NCI-H1105 treated with DMSO at 0.1 percent for 48 hours (cell line): Measurements from ENCODE around the gene CPE.
"Not testable (repeated sequence)": the region's sequence is repeated elsewhere in the genome, so short reads cannot be mapped to it uniquely, and the experiment has no call there.

Source experiments
- DNase-seq: peaks from one replicate; lab custom pipeline; 2025; lab: John Stamatoyannopoulos, UW

CPE gene

GRCh38 chr4:165378745-165379677, at the start of gene CPE:
CPE (plus strand) TSS chr4:165379008; CDS start chr4:165379222, 214 bp downstream.
- DNase-seq: peak; percentile 71

GRCh38 chr4:165330071-165330470, 48.7 kb upstream of the CPE start:
- no peak for DNase-seq

GRCh38 chr4:165330666-165331065, 48.1 kb upstream of the CPE start:
- no peak for DNase-seq

GRCh38 chr4:165331359-165331758, 47.4 kb upstream of the CPE start:
- DNase-seq: no peak

- no peak for DNase-seq
Measured at GRCh38 chr4:165331823-165332222, 47.0 kb upstream of the CPE start.

- no peak for DNase-seq
Measured at GRCh38 chr4:165332502-165332901, 46.3 kb upstream of the CPE start.

- DNase-seq: no peak
Measured at GRCh38 chr4:165335163-165335703, 43.6 kb upstream of the CPE start.

- no peak for DNase-seq
Measured at GRCh38 chr4:165336743-165337142, 42.1 kb upstream of the CPE start.

GRCh38 chr4:165342340-165342739, 36.5 kb upstream of the CPE start:
- not testable (repeated sequence) for DNase-seq

GRCh38 chr4:165343353-165344191, 35.2 kb upstream of the CPE start:
- peak; percentile 61 for DNase-seq

GRCh38 chr4:165345666-165346417, 33.0 kb upstream of the CPE start:
- DNase-seq: no peak

- DNase-seq: no peak
Measured at GRCh38 chr4:165347647-165348569, 30.9 kb upstream of the CPE start.

- DNase-seq: no peak
Measured at GRCh38 chr4:165351359-165352130, 27.3 kb upstream of the CPE start.

GRCh38 chr4:165355900-165356300, 22.9 kb upstream of the CPE start:
- peak; percentile 68 for DNase-seq

GRCh38 chr4:165359506-165359905, 19.3 kb upstream of the CPE start:
- no peak for DNase-seq

GRCh38 chr4:165360041-165360695, 18.6 kb upstream of the CPE start:
- DNase-seq: no peak

- no peak for DNase-seq
Measured at GRCh38 chr4:165360985-165361670, 17.7 kb upstream of the CPE start.

- DNase-seq: no peak
Measured at GRCh38 chr4:165361810-165362209, 17.0 kb upstream of the CPE start.
